HG03066 (cell line): Measurements from ENCODE around the gene RNGTT.
"Not testable (repeated sequence)": the region's sequence is repeated elsewhere in the genome, so short reads cannot be mapped to it uniquely, and the experiment has no call there.

ENCODE experiments used
- ATAC-seq: cut with Tn5 transposase; IDR thresholded peaks from one replicate; pipeline ENCODE4 v1.9.1; 2021; ENCODE audit warnings: low read depth; ENCODE audit not compliant: unreplicated experiment

Gene RNGTT

GRCh38 chr6:88963139-88964090 is at the start of gene RNGTT:
Gene RNGTT, minus strand, starts transcription at chr6:88963618. Its CDS starts 209 bp downstream, at chr6:88963409.
- ATAC-seq = peak; percentile 98

GRCh38 chr6:89011436-89011835 is 48.0 kb upstream of the RNGTT start:
- no peak for ATAC-seq

GRCh38 chr6:89010825-89011224 is 47.4 kb upstream of the RNGTT start:
- no peak for ATAC-seq

GRCh38 chr6:89009624-89010059 is 46.2 kb upstream of the RNGTT start:
- no peak for ATAC-seq

- ATAC-seq = no peak
Observed at GRCh38 chr6:89008815-89009374, 45.5 kb upstream of the RNGTT start.

- ATAC-seq = no peak
Observed at GRCh38 chr6:89008001-89008814, 44.8 kb upstream of the RNGTT start.

- ATAC-seq = no peak
Observed at GRCh38 chr6:89007209-89008000, 44.0 kb upstream of the RNGTT start.

- ATAC-seq = no peak
Observed at GRCh38 chr6:89002523-89002922, 39.1 kb upstream of the RNGTT start.

- no peak for ATAC-seq
Observed at GRCh38 chr6:88997327-88997726, 33.9 kb upstream of the RNGTT start.

- no peak for ATAC-seq
Observed at GRCh38 chr6:88992741-88993552, 29.5 kb upstream of the RNGTT start.

GRCh38 chr6:88989215-88989614 is 25.8 kb upstream of the RNGTT start:
- no peak for ATAC-seq

- ATAC-seq = no peak
Observed at GRCh38 chr6:88987922-88988321, 24.5 kb upstream of the RNGTT start.

- ATAC-seq = no peak
Observed at GRCh38 chr6:88985901-88986300, 22.5 kb upstream of the RNGTT start.

GRCh38 chr6:88984606-88985005 is 21.2 kb upstream of the RNGTT start:
- ATAC-seq = no peak

- no peak for ATAC-seq
Observed at GRCh38 chr6:88984152-88984551, 20.7 kb upstream of the RNGTT start.

- ATAC-seq = no peak
Observed at GRCh38 chr6:88983532-88983931, 20.1 kb upstream of the RNGTT start.

- not testable (repeated sequence) for ATAC-seq
Observed at GRCh38 chr6:88983129-88983528, 19.7 kb upstream of the RNGTT start.

- peak; percentile 56 for ATAC-seq
Observed at GRCh38 chr6:88982720-88983119, 19.3 kb upstream of the RNGTT start.

GRCh38 chr6:88975369-88975768 is 12.0 kb upstream of the RNGTT start:
- no peak for ATAC-seq
